HAP-1 (cell line): ENCODE data around the gene PDCD4.

Source experiments
- DNase-seq, 2 experiments: peaks; one replicate each; pipeline ENCODE4 v3.0.0-alpha.2; 2016 to 2020; ENCODE audit warnings: low spot score in 2 of 2
- H3K27me3 ChIP-seq: fragments of 250-450 bp; sonication (Bioruptor Pico); 2 replicates; pipeline ENCODE4 v1.5.1; 2020; ENCODE audit warnings: low read depth, mild to moderate bottlenecking, moderate library complexity
- H3K36me3 ChIP-seq: fragments of 250-450 bp; sonication (Bioruptor Pico); replicated peaks from 2 replicates; pipeline ENCODE4 v1.5.1; 2020; ENCODE audit warnings: mild to moderate bottlenecking
- H3K4me1 ChIP-seq: fragments of 250-450 bp; sonication (Bioruptor Pico); 2 replicates; pipeline ENCODE4 v1.5.1; 2020; ENCODE audit warnings: mild to moderate bottlenecking
- H3K4me3 ChIP-seq: fragments of 250-450 bp; sonication (Bioruptor Pico); 2 replicates; pipeline ENCODE4 v1.5.1; 2020; ENCODE audit warnings: mild to moderate bottlenecking, moderate library complexity
- H3K9me3 ChIP-seq: fragments of 250-450 bp; sonication (Bioruptor Pico); 2 replicates; pipeline ENCODE4 v1.5.1; 2020; ENCODE audit warnings: mild to moderate bottlenecking, moderate library complexity
- in situ Hi-C: fragments of 300-500 bp; cut with MboI; formaldehyde crosslinking; loops from 3 replicates; pipeline ENCODE4 v1.14.3; 2020; ENCODE audit warnings: low sequenced_read_pairs, inconsistent platforms, mixed read lengths

The PDCD4 gene

GRCh38 chr10:110871298-110872084, at the start of gene PDCD4:
PDCD4 (plus strand) TSS chr10:110871928; CDS start chr10:110876028, 4,100 bp downstream.
- H3K4me1 ChIP-seq: peaks cover 21% of the 10 kb centered on the region
- no peaks in the 10 kb centered on the region; the same call in 1 of the 2 replicates for H3K27me3 ChIP-seq
- peak; percentile 97 to 100 for DNase-seq
- H3K9me3 ChIP-seq: no peaks in the 10 kb centered on the region
- no peaks in the 10 kb centered on the region for H3K36me3 ChIP-seq
- peak within 1 kb of the TSS; percentile 58 for H3K4me3 ChIP-seq
- in situ Hi-C loops: no loop called here

- Histone ChIP-seq H3K27me3 (no peaks in the 10 kb centered on the region), H3K36me3 (no peaks in the 10 kb centered on the region), H3K9me3 (no peaks in the 10 kb centered on the region), H3K4me3 (no peak overlapping the region), H3K4me1 (no peaks in the 10 kb centered on the region)
- in situ Hi-C loops: no loop called here
- no peak for DNase-seq
Measured at GRCh38 chr10:110822035-110822711, 49.6 kb upstream of the PDCD4 start.

GRCh38 chr10:110822712-110823311, 48.9 kb upstream of the PDCD4 start:
- Histone ChIP-seq H3K27me3 (no peaks in the 10 kb centered on the region), H3K4me3 (no peak overlapping the region), H3K36me3 (no peaks in the 10 kb centered on the region), H3K4me1 (no peaks in the 10 kb centered on the region), H3K9me3 (no peaks in the 10 kb centered on the region)
- in situ Hi-C loops: no loop called here
- DNase-seq: no peak

DNA sequence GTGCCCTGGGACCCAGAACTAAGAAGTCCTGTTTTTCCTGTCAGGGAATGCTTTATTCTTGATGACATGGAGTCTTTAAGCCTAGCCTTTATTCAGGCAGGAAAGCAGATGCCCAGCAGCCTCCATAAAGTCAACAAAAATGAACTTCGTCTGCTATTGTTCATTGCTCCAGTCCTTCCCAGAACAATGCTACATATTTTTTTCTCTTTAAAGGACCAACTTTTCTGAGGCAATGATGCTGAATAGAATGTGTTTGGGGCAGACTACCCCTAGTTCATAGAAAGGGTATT, 47.6 kb upstream of the PDCD4 start:
- no peaks in the 10 kb centered on the region for H3K9me3 ChIP-seq
- no peaks in the 10 kb centered on the region for H3K36me3 ChIP-seq
- H3K4me3 ChIP-seq: no peak overlapping the region
- no peaks in the 10 kb centered on the region for H3K27me3 ChIP-seq
- DNase-seq: no peak
- in situ Hi-C loops: no loop called here
- H3K4me1 ChIP-seq: no peaks in the 10 kb centered on the region

- Histone ChIP-seq H3K4me1 (no peaks in the 10 kb centered on the region), H3K4me3 (no peak overlapping the region), H3K36me3 (no peaks in the 10 kb centered on the region), H3K27me3 (no peaks in the 10 kb centered on the region), H3K9me3 (no peaks in the 10 kb centered on the region)
- DNase-seq: no peak
- in situ Hi-C loops: no loop called here
Measured at GRCh38 chr10:110824660-110825059, 47.1 kb upstream of the PDCD4 start.

GRCh38 chr10:110825508-110825907, 46.2 kb upstream of the PDCD4 start:
- in situ Hi-C loops: no loop called here
- Histone ChIP-seq H3K9me3 (no peaks in the 10 kb centered on the region), H3K36me3 (no peaks in the 10 kb centered on the region), H3K4me3 (no peak overlapping the region), H3K27me3 (no peaks in the 10 kb centered on the region), H3K4me1 (no peaks in the 10 kb centered on the region)
- DNase-seq: no peak

DNA sequence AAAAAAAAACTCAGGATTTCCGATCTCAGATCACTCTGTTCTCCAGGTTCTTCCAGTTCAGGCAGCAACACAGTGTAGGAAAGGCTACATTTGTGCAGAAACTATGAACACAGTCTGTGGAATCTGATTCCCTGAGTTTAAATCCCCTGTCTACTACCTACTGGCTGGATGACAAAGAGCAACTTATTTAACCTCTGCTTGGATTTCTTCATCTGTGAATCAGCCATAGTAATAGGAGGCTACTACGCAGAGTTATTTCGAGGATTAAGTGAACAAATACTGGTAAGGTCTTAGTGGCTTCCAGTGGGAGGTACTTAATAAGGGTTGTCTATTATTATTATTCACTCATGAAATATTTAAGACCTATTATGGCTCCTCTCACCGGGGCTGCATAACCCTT, 44.3 kb upstream of the PDCD4 start:
- DNase-seq: peak in 1 of 2 experiments; percentile 15
- in situ Hi-C loops: no loop called here
- Histone ChIP-seq H3K4me1 (no peaks in the 10 kb centered on the region), H3K4me3 (no peak overlapping the region), H3K9me3 (no peaks in the 10 kb centered on the region), H3K36me3 (no peaks in the 10 kb centered on the region), H3K27me3 (no peaks in the 10 kb centered on the region)

- in situ Hi-C loops: no loop called here
- Histone ChIP-seq H3K4me1 (no peaks in the 10 kb centered on the region), H3K27me3 (no peaks in the 10 kb centered on the region), H3K9me3 (no peaks in the 10 kb centered on the region), H3K36me3 (no peaks in the 10 kb centered on the region), H3K4me3 (no peak overlapping the region)
- DNase-seq: no peak
Measured at GRCh38 chr10:110827875-110828274, 43.9 kb upstream of the PDCD4 start.

DNA sequence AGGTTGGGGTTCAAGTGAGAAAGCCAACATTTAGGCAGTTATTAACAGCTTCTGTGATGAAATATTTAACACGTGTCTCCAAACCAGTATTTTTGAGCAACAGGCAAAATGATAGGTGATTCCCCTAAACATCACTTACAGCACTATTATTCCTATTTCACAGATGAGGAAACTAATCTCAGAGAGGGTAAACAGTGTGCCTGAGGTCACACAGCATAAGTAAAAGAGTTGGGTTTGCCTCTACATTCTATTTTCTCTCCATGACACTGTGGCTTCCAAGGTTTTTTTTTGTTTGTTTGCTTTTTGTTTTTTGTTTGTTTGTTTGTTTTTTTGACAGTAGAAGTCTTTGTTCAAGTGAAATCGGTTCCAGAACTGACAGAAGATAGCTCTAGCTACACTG, 43.2 kb upstream of the PDCD4 start:
- in situ Hi-C loops: no loop called here
- Histone ChIP-seq H3K4me3 (no peak overlapping the region), H3K27me3 (no peaks in the 10 kb centered on the region), H3K36me3 (no peaks in the 10 kb centered on the region), H3K4me1 (no peaks in the 10 kb centered on the region), H3K9me3 (no peaks in the 10 kb centered on the region)
- no peak for DNase-seq

GRCh38 chr10:110829721-110830410, 41.9 kb upstream of the PDCD4 start:
- Histone ChIP-seq H3K9me3 (no peaks in the 10 kb centered on the region), H3K36me3 (no peaks in the 10 kb centered on the region), H3K4me1 (no peaks in the 10 kb centered on the region), H3K4me3 (no peak overlapping the region), H3K27me3 (no peaks in the 10 kb centered on the region)
- no peak for DNase-seq
- in situ Hi-C loops: no loop called here

DNA sequence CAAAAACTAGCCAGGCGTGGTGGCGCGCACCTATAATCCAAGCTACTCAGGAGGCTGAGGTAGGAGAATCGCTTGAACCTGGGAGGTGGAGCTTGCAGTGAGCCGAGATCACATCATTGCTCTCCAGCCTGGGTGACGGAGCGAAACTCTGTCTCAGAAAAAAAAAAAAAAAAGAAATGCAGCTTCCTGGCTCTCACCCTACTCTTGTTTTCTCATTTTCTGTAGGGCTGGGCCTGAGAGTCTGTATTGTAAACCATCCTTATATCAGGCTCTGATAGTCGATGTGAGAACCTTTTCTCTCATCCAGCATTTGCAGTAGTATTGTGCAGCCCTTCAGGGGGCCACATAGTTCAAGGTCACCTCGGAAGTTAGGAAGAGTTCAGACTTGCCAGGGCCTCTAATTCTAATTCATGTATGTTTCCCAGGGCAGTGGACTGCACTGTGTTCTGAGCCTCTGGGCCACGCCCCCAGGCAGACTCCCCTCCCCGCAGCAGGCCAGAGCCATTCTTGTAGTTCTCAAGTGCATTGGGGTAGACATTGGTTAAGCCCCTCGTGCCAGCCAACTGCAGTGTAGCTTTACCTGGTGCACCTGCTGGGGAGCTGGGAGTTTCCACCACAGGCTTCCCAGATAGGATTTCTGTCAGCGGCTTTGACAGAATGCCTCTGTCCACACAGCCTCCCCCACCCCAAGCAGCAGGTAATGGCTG, 38.3 kb upstream of the PDCD4 start:
- H3K9me3 ChIP-seq: no peaks in the 10 kb centered on the region
- H3K27me3 ChIP-seq: no peaks in the 10 kb centered on the region
- no peak overlapping the region for H3K4me3 ChIP-seq
- no peaks in the 10 kb centered on the region for H3K4me1 ChIP-seq
- no peak for DNase-seq
- H3K36me3 ChIP-seq: no peaks in the 10 kb centered on the region
- in situ Hi-C loops: no loop called here

DNA sequence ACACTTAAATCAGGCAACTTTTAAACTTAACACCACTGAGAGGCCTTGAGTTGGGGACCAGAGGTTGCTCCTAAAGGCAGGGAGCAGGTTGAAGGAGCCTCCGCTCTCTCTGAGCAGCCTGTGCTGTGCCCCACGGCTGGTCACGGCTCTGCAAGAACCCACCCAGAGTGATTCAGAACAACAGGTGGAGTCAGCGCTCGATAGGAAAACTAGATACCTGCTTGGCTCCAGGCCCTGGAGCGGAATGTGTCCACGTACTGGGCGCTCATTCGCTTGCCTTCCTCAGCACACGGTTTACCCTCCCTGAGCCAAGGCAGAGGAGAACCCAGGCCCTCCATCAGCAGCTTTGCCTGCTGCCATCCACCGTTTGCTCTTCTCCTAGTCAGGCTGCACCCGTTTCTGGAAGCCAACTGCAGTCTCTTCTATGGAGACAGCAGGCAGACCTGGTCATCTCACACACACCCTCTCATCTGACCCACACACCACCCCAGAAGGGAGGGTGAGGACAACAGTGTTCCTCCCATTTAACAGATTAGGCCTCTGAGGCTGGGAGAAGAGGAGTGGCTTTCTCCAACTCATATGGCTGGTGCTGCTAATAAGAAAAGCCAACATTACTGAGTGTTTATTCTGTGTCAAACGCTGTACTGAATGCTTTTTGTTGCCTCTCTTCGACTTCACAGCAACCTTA, 37.6 kb upstream of the PDCD4 start:
- no peak for DNase-seq
- in situ Hi-C loops: no loop called here
- H3K36me3 ChIP-seq: no peaks in the 10 kb centered on the region
- no peak overlapping the region for H3K4me3 ChIP-seq
- no peaks in the 10 kb centered on the region for H3K27me3 ChIP-seq
- H3K4me1 ChIP-seq: no peaks in the 10 kb centered on the region
- no peaks in the 10 kb centered on the region for H3K9me3 ChIP-seq

DNA sequence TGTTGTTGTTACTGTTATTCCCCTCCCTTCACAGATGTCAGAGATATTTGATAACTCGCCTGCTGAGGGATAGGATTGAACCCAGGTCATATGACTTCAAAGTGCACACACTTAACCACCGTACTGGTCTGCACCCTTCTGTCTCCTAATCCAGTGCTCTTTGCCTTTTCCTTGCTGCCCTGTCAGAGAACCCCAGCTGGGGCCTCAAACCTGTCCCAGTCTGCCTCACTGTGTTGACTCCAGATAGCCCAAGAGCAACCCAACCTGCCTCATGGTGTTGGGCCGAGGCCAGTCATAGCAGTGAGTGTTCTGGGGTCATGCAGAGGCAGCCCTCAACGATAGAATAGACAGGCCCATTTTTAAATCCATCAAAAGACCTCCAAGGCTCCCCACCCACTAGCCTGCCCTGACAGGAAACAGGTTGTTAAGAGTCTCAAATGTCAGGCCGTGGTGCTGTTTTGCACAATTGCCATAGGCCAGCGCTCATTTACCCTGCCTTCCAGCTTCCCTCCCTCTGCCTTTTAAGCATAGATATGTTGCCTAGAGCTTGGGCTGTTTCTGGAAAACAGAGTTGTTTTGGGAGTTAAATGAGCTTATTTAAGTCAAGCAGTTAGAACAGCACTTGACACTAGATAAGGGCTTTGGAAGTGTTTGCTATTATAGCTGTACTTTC, 37.0 kb upstream of the PDCD4 start:
- no peaks in the 10 kb centered on the region for H3K36me3 ChIP-seq
- in situ Hi-C loops: no loop called here
- no peaks in the 10 kb centered on the region for H3K27me3 ChIP-seq
- no peaks in the 10 kb centered on the region for H3K9me3 ChIP-seq
- DNase-seq: no peak
- no peak overlapping the region for H3K4me3 ChIP-seq
- no peaks in the 10 kb centered on the region for H3K4me1 ChIP-seq
